ENCODE results near the gene DCUN1D1. TPM values are rescaled to one million over a fixed set of nuclear protein-coding genes. Genes with fewer than 3 reads are reported as not detected.

Gene DCUN1D1
- total and polyA plus RNA-seq, 8 donors, result 37.4 to 47.4 (median 41.0) TPM

DNA sequence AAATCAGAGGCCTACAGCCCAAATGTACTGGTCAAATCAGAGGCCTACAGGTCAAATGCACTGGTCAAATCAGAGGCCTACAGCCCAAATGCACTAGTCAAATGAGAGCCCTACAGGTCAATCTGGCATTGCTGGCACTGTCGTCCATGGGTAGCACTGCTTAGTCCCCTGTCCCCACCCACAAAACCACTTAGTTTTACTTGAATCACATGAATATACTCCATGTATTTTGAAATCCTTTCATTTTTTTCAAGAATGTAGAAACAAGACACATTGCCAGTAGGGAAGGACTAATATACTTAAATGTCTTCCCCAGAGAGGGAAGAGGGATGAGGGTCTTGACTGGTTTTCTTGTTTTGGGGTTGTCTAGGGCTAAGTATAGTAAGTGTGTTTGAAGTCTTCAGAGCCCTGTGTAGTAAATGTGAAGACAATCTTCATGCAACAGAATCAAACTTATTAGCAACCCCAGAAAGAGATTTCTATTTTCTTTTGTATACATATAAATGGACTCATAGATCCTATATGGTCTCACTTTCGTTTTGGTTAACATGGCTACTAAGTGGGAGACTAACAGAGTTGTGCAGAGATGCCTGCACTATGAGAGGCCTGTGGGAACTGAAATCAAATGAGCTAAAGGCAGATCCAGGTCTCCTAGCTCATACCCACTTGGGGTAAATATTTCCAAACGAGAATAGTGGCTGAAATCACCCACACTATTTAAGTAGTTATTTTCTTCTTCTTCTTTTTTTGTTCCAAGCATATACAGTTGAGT, 38.3 kb upstream of the DCUN1D1 start:
- Histone ChIP-seq H3K4me1 (no peaks in the 10 kb centered on the region), H3K36me3 (peaks cover 0 to 77% of the 10 kb centered on the region in 2 donors), H3K27ac (no peak overlapping the region), H3K4me3 (no peak overlapping the region), H3K27me3 (no peaks in the 10 kb centered on the region), H3K9me3 (no peaks in the 10 kb centered on the region)
- ATAC-seq (no peak), DNase-seq (no peak)
- TF ChIP-seq, protein P1, sequence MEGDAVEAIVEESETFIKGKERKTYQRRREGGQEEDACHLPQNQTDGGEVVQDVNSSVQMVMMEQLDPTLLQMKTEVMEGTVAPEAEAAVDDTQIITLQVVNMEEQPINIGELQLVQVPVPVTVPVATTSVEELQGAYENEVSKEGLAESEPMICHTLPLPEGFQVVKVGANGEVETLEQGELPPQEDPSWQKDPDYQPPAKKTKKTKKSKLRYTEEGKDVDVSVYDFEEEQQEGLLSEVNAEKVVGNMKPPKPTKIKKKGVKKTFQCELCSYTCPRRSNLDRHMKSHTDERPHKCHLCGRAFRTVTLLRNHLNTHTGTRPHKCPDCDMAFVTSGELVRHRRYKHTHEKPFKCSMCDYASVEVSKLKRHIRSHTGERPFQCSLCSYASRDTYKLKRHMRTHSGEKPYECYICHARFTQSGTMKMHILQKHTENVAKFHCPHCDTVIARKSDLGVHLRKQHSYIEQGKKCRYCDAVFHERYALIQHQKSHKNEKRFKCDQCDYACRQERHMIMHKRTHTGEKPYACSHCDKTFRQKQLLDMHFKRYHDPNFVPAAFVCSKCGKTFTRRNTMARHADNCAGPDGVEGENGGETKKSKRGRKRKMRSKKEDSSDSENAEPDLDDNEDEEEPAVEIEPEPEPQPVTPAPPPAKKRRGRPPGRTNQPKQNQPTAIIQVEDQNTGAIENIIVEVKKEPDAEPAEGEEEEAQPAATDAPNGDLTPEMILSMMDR (IDR thresholded peaks at IDR 0.05), result no peak
- intact Hi-C loops (cut with DNase I), result no loop called here

DNA sequence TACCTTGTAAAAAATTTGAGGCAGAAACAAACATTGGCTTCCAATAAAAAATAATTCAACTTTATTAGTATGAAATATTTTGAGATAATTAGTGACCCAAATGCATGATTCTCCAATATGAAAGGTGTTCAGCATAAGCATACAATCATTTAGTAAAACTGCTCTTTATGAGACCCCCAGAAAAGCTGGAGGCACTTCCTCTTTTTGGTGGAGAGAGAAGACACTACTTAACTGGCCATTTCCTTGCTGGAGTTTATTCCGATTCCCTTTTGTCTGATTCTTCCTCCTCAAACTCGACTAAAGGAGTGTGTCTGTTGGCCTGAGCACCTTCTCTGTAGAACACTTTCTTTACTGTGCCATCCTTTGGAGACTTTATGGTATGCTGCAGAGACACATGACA, 34.8 kb upstream of the DCUN1D1 start:
- intact Hi-C loops (cut with DNase I), result no loop called here
- DNase-seq (no peak), ATAC-seq (no peak)
- Histone ChIP-seq H3K36me3 (peaks cover 0 to 60% of the 10 kb centered on the region in 2 donors), H3K4me1 (no peaks in the 10 kb centered on the region), H3K27me3 (no peaks in the 10 kb centered on the region), H3K27ac (no peak overlapping the region), H3K9me3 (no peaks in the 10 kb centered on the region), H3K4me3 (no peak overlapping the region)
- TF ChIP-seq, protein P1 (IDR thresholded peaks at IDR 0.05), result no peak

DNA sequence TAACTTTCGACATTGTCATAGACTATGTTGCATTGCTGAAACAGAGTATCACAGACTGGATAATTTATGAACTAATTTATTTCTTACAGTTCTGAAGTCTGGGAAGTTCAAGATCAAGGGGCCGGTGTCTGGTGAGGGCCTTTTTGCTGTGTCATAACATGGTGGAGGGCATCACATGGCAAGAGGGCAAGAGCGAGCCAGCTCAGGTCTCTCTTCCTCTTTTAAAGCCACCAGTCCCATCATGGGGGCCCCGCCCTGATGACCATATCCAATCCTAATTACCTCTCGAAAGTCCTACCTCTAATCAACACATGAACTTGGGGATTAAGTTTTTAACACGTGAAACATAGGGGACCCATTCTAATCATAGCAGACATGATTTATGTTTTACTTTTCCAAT, 33.5 kb upstream of the DCUN1D1 start:
- Histone ChIP-seq H3K4me3 (no peak overlapping the region), H3K9me3 (no peaks in the 10 kb centered on the region), H3K4me1 (no peaks in the 10 kb centered on the region), H3K36me3 (peaks cover 0 to 47% of the 10 kb centered on the region in 2 donors), H3K27ac (no peak overlapping the region), H3K27me3 (no peaks in the 10 kb centered on the region)
- TF ChIP-seq, protein P1 (IDR thresholded peaks at IDR 0.05), result no peak
- DNase-seq, result no peak
- intact Hi-C loops (cut with DNase I), result no loop called here
- no peak for ATAC-seq

DNA sequence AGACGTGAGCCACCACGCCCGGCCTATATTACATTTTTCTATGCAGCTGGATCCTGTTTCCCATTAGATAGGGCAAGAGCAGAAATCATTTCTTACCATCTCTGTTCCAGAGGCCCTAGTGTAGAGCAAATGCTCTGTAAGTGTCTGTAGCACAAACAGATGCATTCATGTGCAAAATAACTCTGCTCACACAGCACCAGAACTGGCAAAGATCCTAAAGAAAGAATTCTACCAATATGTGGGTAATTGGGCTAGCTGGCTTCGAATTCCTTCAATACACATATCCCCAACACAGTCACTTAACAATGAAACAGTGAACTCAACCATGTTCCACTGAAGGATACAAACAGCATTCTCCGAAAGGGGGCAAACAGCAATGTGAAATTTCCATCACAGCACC, 32.7 kb upstream of the DCUN1D1 start:
- Histone ChIP-seq H3K4me3 (no peak overlapping the region), H3K9me3 (no peaks in the 10 kb centered on the region), H3K27ac (no peak overlapping the region), H3K36me3 (peaks cover 0 to 42% of the 10 kb centered on the region in 2 donors), H3K27me3 (no peaks in the 10 kb centered on the region), H3K4me1 (no peaks in the 10 kb centered on the region)
- TF ChIP-seq, protein P1 (IDR thresholded peaks at IDR 0.05), result no peak
- ATAC-seq, result no peak
- no peak for DNase-seq
- intact Hi-C loops (cut with DNase I), result no loop called here

DNA sequence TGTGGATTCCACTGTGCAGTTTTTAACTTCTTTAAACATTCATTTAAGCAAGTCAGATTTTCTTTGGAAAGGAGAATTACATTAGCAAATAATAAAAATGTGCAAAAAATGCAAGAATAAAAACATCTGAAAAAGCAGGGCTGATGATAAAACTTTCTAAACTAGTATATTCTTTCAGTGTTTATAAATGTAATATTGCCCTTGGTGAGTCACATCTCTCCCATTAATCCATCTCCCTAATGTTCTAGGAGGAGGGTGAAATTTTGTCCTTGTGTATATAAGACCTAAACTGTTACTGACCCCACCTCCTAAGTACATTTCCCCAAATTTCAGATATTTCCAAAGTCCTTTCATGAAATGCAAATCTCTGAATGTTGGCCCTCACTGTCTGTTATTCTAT, 28.5 kb upstream of the DCUN1D1 start:
- H3K4me1 ChIP-seq, result no peaks in the 10 kb centered on the region
- DNase-seq (no peak), ATAC-seq (no peak)
- H3K27me3 ChIP-seq, result no peaks in the 10 kb centered on the region
- peaks cover 0 to 7% of the 10 kb centered on the region in 2 donors for H3K36me3 ChIP-seq
- intact Hi-C loops (cut with DNase I), result no loop called here
- TF ChIP-seq, protein P1 (IDR thresholded peaks at IDR 0.05), result no peak
- no peak overlapping the region for H3K27ac ChIP-seq
- H3K9me3 ChIP-seq, result no peaks in the 10 kb centered on the region
- H3K4me3 ChIP-seq, result no peak overlapping the region

All from left lung (tissue), 10 donors.